Peyer's patch (tissue), 4 donors: Measurements from ENCODE around the gene TKFC. TPM values are rescaled to one million over a fixed set of nuclear protein-coding genes. Genes with fewer than 3 reads are reported as not detected.

Source experiments
- DNase-seq, 3 donors: peaks; one replicate each; pipeline ENCODE4 v3.0.0-alpha.2; 2017 to 2019
- H3K27ac ChIP-seq, 4 donors: fragments of 200-600 bp; sonication (generic); one replicate each; pipeline ENCODE4 v1.5.1; 2016 to 2019
- H3K27me3 ChIP-seq, 2 donors: fragments of 200-600 bp; sonication (generic); one replicate each; pipeline ENCODE4 v1.5.1; 2019
- H3K36me3 ChIP-seq, 3 donors: fragments of 200-600 bp; sonication (generic); one replicate each; pipeline ENCODE4 v1.5.1; 2016 to 2019
- H3K4me1 ChIP-seq, 4 donors: fragments of 200-600 bp; sonication (generic); one replicate each; pipeline ENCODE4 v1.5.1; 2016 to 2019
- H3K4me3 ChIP-seq, 4 donors: fragments of 200-600 bp; sonication (generic); 1 replicate in 3 of 4; 2 replicates in 1 of 4; pipeline ENCODE4 v1.5.1; 2016 to 2019; ENCODE audit warnings: mild to moderate bottlenecking in 1 of 4
- H3K9me3 ChIP-seq, 4 donors: fragments of 200-600 bp; sonication (generic); one replicate each; pipeline ENCODE4 v1.5.1; 2016 to 2019; ENCODE audit warnings: mild to moderate bottlenecking in 1 of 4
- POLR2A ChIP-seq, 2 donors: fragments of 450-650 bp; IDR thresholded peaks; one replicate each; pipeline ENCODE4 v1.5.1; 2017; ENCODE audit warnings: antibody characterized with exemption in 2 of 2, mild to moderate bottlenecking in 2 of 2, moderate library complexity in 2 of 2
- total RNA-seq, 4 donors: library from RNA; depleted of rRNA; stranded (reverse); fragments of >200 nt; gene quantifications; one replicate each; pipeline ENCODE4 v1.1.0, GENCODE V29; 2016
- TF ChIP-seq, protein P1 (sequence below), 6 experiments: fragments of 450-650 bp in 4 of 6; fragments of 200-600 bp in 2 of 6; sonication (generic) in 1 of 6; IDR thresholded peaks; one replicate each; pipeline ENCODE4 v1.5.1; 2017 to 2019; ENCODE audit warnings: antibody characterized with exemption in 6 of 6, mild to moderate bottlenecking in 3 of 6, moderate library complexity in 1 of 6

TKFC gene
- total RNA-seq, 4 donors from 2014 or later, result 172 to 755 (median 689) TPM

DNA sequence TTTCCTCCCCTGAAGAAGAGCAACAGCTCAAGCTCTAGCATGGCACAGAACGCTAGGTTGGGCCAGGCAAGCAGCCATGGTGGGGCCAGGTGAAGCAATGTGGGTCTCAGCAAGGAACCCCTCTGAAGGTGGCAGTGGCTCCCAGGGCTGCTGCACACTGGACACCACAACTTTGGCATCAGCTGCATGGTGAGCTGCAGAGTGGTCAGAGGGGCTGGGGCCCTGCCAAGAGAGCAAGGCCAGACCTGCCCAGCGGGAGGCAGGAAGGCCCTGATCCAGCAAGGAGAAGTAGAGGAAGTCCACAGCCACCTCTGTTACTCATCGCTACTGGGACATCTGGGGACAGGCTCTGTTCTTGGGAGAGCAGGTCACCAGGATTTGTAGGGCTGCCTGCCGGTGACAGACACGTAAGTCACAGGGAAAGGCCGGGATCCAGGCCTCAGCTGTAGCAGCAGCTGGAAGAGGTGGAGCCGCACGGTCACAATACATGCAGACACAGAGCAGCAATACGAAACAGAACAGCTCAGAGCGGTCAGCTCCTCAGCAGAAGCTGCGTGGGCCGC lies 16.2 kb downstream of the TKFC start:
- TF ChIP-seq, protein P1, sequence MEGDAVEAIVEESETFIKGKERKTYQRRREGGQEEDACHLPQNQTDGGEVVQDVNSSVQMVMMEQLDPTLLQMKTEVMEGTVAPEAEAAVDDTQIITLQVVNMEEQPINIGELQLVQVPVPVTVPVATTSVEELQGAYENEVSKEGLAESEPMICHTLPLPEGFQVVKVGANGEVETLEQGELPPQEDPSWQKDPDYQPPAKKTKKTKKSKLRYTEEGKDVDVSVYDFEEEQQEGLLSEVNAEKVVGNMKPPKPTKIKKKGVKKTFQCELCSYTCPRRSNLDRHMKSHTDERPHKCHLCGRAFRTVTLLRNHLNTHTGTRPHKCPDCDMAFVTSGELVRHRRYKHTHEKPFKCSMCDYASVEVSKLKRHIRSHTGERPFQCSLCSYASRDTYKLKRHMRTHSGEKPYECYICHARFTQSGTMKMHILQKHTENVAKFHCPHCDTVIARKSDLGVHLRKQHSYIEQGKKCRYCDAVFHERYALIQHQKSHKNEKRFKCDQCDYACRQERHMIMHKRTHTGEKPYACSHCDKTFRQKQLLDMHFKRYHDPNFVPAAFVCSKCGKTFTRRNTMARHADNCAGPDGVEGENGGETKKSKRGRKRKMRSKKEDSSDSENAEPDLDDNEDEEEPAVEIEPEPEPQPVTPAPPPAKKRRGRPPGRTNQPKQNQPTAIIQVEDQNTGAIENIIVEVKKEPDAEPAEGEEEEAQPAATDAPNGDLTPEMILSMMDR (IDR thresholded peaks at IDR 0.05), result no peak
- no peak for TF ChIP-seq POLR2A (IDR thresholded peaks at IDR 0.05)
- no peaks in the 10 kb centered on the region for H3K27me3 ChIP-seq
- H3K4me1 ChIP-seq, result peaks cover 0 to 13% (median 9%) of the 10 kb centered on the region in 4 donors
- no peak for DNase-seq
- no peak overlapping the region for H3K4me3 ChIP-seq
- no peak overlapping the region for H3K27ac ChIP-seq
- H3K9me3 ChIP-seq, result no peaks in the 10 kb centered on the region
- peaks cover 0 to 76% (median 0%) of the 10 kb centered on the region in 3 donors for H3K36me3 ChIP-seq

DNA sequence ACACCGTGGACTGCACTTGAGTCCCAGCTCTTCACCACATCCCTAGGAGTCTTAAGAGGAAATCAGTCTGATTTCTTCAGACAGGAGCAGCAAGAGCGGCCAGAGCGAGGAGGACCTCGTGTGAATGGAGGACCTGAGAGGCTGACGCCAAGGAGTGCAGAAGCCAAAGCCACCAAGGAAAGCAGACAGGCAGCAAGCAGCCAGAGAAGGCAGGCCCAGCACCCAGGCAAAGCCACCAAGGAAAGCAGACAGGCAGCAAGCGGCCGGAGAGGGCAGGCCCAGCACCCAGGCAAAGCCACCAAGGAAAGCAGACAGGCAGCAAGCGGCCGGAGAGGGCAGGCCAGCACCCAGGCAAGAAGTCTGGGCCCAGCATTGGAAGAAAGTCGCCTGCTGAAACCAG lies 16.9 kb downstream of the TKFC start:
- H3K27ac ChIP-seq, result no peak overlapping the region
- TF ChIP-seq, protein P1 (IDR thresholded peaks at IDR 0.05), result no peak
- no peak for TF ChIP-seq POLR2A (IDR thresholded peaks at IDR 0.05)

DNA sequence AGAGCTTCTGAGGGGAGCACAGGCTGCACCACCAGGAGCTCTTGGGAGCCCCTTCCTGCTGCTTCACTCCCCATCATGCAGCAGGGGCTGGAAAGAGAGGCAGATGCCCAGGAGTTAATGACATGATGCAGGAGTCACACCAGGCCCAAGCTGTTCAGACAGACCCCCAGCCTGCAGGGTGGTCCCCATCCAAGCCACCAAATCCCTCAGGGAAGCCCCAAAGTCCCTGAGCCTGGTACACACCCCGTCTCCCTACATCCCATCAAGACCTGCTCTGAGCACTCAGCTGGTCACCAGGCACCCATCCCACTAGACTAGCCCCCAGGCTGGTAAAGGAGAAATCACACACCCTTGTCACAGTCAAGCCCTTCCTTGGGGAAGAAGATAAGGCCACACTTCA lies 17.3 kb downstream of the TKFC start:
- DNase-seq, result no peak
- Histone ChIP-seq H3K27ac (no peak overlapping the region), H3K36me3 (peaks cover 0 to 74% (median 0%) of the 10 kb centered on the region in 3 donors), H3K27me3 (no peaks in the 10 kb centered on the region), H3K4me3 (no peak overlapping the region), H3K9me3 (no peaks in the 10 kb centered on the region), H3K4me1 (peaks cover 0 to 20% (median 10%) of the 10 kb centered on the region in 4 donors)
- no peak for TF ChIP-seq POLR2A (IDR thresholded peaks at IDR 0.05)
- TF ChIP-seq, protein P1 (IDR thresholded peaks at IDR 0.05), result no peak

More for the DNA sequence above, 16.9 kb downstream of the TKFC start:
- Histone ChIP-seq H3K27me3 (no peaks in the 10 kb centered on the region), H3K9me3 (no peaks in the 10 kb centered on the region), H3K4me1 (peaks cover 0 to 16% (median 10%) of the 10 kb centered on the region in 4 donors), H3K36me3 (peaks cover 0 to 74% (median 0%) of the 10 kb centered on the region in 3 donors), H3K4me3 (no peak overlapping the region)
- DNase-seq, result no peak

DNA sequence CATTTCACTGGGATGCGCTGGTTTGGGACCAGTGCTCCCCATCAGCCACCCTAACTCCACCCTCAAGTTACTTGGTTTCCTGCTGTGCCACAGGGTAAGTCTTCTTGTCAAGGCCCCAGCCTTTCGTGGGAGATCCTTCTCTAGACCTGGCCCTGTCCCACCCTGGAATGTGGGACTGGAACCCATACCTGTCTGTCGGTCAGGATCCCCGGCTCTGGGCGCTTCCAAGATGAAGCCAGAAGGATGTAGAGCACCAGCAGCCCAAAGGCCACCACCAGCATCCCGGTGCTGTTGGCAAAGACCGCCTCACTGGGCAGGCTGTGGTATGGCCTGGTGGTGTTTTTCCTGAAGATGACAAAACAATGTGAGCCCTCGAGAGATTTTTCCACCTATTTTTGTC lies 17.8 kb downstream of the TKFC start:
- peaks cover 0 to 74% (median 0%) of the 10 kb centered on the region in 3 donors for H3K36me3 ChIP-seq
- no peaks in the 10 kb centered on the region for H3K27me3 ChIP-seq
- no peak for DNase-seq
- no peak overlapping the region for H3K27ac ChIP-seq
- no peak overlapping the region for H3K4me3 ChIP-seq
- peaks cover 0 to 25% (median 10%) of the 10 kb centered on the region in 4 donors for H3K4me1 ChIP-seq
- no peaks in the 10 kb centered on the region for H3K9me3 ChIP-seq
- no peak for TF ChIP-seq POLR2A (IDR thresholded peaks at IDR 0.05)
- TF ChIP-seq, protein P1 (IDR thresholded peaks at IDR 0.05), result no peak

DNA sequence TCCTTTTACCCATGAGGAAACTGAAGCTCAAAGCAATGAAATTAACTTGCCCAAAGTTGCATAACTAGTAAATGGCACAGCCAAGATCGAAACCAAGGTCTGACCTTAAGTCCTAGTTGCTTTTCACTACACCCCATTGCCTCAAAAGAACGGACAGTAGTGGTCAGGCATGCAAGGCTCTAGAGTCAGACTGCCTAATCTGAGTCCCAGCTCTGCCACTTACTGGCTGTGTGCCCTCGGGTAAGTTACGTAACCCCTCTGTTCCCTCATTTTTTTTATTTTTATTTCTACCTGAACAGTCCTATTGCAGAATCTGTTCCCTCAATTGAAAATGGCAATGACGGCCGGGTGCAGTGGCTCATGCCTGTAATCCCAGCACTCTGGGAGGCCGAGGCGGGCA lies 19.0 kb downstream of the TKFC start:
- H3K4me1 ChIP-seq, result peaks cover under 1 to 37% (median 13%) of the 10 kb centered on the region in 4 donors
- H3K4me3 ChIP-seq, result no peak overlapping the region
- no peak overlapping the region for H3K27ac ChIP-seq
- no peaks in the 10 kb centered on the region for H3K27me3 ChIP-seq
- DNase-seq, result no peak
- no peak for TF ChIP-seq POLR2A (IDR thresholded peaks at IDR 0.05)
- TF ChIP-seq, protein P1 (IDR thresholded peaks at IDR 0.05), result no peak
- H3K36me3 ChIP-seq, result peaks cover 0 to 70% (median 0%) of the 10 kb centered on the region in 3 donors
- no peaks in the 10 kb centered on the region for H3K9me3 ChIP-seq
